ENCODE results near the gene PRKN. TPM values are rescaled to one million over a fixed set of nuclear protein-coding genes. Genes with fewer than 3 reads are reported as not detected.

PRKN gene
- total RNA-seq, 1 donor: 6.1 TPM

DNA sequence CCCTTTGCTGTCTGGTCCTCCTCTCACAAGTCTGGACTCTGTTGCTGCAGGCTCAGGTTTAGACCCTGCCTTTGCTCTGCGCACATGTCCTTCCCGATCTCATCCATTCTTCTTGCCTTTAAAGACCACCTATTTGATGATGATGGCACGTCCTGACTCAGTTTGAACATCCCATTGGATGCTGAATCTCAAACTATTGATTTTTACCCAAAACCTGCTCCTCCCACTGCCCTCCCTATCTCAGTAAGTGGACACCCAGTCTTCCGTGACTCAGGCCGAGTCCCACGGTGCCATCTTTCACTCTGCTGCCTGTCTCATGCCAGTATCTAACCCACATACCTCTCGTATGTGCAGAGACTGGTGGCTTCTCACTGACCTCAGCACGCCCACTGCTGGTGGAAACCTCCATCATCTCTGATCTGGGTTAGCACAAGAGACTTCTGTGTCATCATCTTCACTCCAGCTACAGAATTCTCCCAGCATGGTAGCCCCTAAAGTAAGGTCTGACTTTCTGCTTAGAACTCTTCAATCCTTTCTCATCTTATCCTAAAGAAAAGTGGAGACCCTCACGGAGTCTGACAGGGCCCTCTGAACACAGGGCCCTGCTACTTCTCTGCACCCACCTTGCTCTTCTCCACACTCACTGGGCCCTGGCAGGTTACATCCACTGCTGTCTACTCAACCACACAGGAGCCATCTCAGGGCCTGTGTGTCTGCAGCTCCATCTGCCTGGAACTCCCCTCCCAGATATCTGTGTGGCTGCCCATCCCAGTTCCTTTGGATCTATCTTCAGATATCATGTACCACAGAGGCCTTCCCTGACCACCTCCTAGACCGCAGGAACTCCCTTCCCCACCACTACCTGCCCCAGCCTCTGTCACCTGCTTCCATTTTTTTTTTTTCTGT is 1066.6 kb downstream of the PRKN start:
- Histone ChIP-seq H3K4me3 (ENCODE audit: low read length) (no peak overlapping the region), H3K9me3 (ENCODE audit: low read depth, low read length) (no peaks in the 10 kb centered on the region), H3K4me1 (ENCODE audit: insufficient read depth, low read length) (no peaks in the 10 kb centered on the region), H3K27me3 (ENCODE audit: insufficient read depth, low read length) (no peaks in the 10 kb centered on the region)

DNA sequence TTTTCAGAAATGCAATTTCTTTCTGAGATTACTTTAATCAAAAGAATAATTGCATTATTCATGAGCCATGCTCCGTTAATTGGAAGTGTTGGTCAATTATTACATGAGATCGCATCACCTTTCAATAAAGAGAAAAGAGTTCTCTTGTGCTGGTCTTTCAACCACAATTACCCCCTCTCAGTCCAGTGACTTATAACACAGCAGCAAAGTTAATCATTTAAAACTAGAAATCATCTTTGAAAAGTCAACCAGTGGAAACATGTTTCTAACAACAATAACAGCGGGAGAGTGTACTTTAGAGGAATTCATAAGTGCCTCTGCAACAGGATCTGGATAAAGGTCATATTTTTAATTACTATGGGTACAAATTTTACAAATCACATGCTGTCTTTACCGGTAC is 1069.4 kb downstream of the PRKN start:
- H3K4me1 ChIP-seq (ENCODE audit: insufficient read depth, low read length): no peaks in the 10 kb centered on the region

DNA sequence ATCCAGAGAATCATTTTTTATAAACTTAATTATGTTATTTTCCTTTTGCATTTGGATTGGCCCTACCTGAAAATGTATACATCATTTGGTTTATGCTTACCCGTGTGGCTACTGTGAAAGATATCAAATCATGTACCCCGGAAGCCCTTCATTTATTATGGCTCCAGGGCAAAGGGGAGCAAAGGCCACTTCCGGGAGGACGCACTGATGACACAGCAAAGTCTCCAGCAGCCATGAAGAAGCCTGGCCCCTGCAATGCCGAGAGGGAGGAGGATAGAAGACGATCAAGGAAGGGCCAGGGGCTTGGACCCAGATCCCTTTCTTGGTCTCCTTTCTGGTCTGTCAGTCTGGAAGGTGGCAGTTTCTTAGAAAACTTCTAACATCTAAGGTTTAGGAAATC is 1073.4 kb downstream of the PRKN start:
- Histone ChIP-seq H3K4me3 (ENCODE audit: low read length) (no peak overlapping the region), H3K4me1 (ENCODE audit: insufficient read depth, low read length) (no peaks in the 10 kb centered on the region), H3K9me3 (ENCODE audit: low read depth, low read length) (no peaks in the 10 kb centered on the region), H3K27me3 (ENCODE audit: insufficient read depth, low read length) (no peaks in the 10 kb centered on the region)

More for the DNA sequence above, 1069.4 kb downstream of the PRKN start:
- Histone ChIP-seq H3K4me3 (ENCODE audit: low read length) (no peak overlapping the region), H3K27me3 (ENCODE audit: insufficient read depth, low read length) (no peaks in the 10 kb centered on the region), H3K9me3 (ENCODE audit: low read depth, low read length) (no peaks in the 10 kb centered on the region)

DNA sequence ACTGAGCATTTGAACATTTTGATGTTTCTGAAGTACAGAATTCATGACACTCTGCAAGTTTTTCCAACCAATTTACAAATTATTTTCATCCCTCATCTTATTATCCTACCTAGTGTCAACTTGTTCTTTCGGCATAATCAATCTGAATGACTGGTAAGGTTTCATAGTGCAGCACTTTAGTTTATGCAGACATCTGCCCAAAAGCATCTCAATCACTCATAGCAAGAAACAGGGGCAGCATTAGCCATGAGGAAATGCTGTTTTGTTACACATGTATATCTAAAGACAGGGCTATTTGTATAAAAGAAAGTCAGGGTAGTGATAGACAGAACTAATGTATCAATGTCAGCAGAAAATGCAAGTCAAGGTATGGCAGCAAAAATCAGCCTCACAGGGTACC is 1075.6 kb downstream of the PRKN start:
- no peaks in the 10 kb centered on the region for H3K9me3 ChIP-seq (ENCODE audit: low read depth, low read length)
- H3K4me3 ChIP-seq (ENCODE audit: low read length): no peak overlapping the region
- no peaks in the 10 kb centered on the region for H3K4me1 ChIP-seq (ENCODE audit: insufficient read depth, low read length)
- no peaks in the 10 kb centered on the region for H3K27me3 ChIP-seq (ENCODE audit: insufficient read depth, low read length)

DNA sequence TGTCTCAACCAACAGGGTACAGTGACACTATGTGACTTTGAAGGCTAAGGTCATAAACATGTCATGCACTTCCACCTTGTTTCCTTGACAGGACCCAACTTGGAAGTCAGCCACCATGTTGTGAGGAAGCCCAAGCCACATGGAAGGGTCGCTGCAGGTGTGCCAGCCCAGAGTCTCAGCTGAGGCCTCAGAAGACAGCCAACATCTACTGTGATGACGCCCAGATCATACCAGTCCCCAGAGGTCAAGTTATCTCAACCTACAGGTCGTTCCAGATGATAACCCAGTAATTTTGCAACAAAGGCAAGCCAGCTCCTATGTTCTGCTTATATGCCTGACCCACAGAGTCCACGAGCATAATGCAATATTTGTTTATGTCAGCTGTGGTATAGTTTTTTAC is 1077.7 kb downstream of the PRKN start:
- Histone ChIP-seq H3K4me1 (ENCODE audit: insufficient read depth, low read length) (no peaks in the 10 kb centered on the region), H3K9me3 (ENCODE audit: low read depth, low read length) (no peaks in the 10 kb centered on the region), H3K27me3 (ENCODE audit: insufficient read depth, low read length) (no peaks in the 10 kb centered on the region), H3K4me3 (ENCODE audit: low read length) (no peak overlapping the region)

DNA sequence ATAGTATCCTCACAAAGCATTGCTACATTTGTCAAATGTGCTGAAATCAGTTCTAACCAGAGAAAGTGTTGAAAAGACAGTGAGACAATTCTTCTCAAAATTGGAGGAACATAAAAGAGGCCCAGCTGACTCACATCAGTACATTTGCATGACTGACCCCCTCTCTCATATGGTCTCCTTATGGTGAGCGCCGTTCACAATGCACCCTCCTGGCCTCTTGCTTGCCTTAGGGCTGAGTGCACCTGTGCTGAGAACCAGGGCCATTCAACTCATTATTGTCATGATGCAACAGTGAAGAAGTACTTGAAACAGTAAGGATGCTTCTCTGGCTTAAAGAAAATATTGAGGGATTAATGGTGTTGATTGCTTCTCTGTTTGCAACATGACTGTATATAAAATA is 1078.5 kb downstream of the PRKN start:
- Histone ChIP-seq H3K27me3 (ENCODE audit: insufficient read depth, low read length) (no peaks in the 10 kb centered on the region), H3K4me3 (ENCODE audit: low read length) (no peak overlapping the region), H3K9me3 (ENCODE audit: low read depth, low read length) (no peaks in the 10 kb centered on the region), H3K4me1 (ENCODE audit: insufficient read depth, low read length) (no peaks in the 10 kb centered on the region)

DNA sequence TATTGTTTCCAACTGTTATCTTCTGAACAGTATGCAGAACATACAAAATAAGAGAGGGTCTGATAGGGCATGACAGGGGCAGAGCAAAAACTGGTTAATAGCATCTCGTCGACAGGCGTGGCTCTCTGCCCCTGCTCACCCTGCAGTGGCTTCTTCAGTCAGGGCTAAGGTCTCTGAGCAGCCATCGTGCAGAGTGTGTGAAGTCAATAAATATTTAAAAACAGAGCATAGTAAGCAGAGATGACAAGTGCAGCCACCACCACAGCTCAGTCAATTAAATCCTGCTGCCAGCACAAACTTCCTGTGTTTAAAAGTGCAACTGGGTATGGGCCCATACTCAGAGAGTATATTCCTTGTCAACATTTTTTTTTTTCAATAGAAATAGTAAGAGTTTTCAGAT is 1080.3 kb downstream of the PRKN start:
- H3K4me3 ChIP-seq (ENCODE audit: low read length): no peak overlapping the region
- no peaks in the 10 kb centered on the region for H3K9me3 ChIP-seq (ENCODE audit: low read depth, low read length)
- H3K27me3 ChIP-seq (ENCODE audit: insufficient read depth, low read length): no peaks in the 10 kb centered on the region
- H3K4me1 ChIP-seq (ENCODE audit: insufficient read depth, low read length): no peaks in the 10 kb centered on the region

GRCh38 chr6:161644521-161644920 is 1083.0 kb downstream of the PRKN start:
- Histone ChIP-seq H3K27me3 (ENCODE audit: insufficient read depth, low read length) (no peaks in the 10 kb centered on the region), H3K4me1 (ENCODE audit: insufficient read depth, low read length) (no peaks in the 10 kb centered on the region), H3K4me3 (ENCODE audit: low read length) (no peak overlapping the region), H3K9me3 (ENCODE audit: low read depth, low read length) (no peaks in the 10 kb centered on the region)

GRCh38 chr6:161641175-161641574 is 1086.4 kb downstream of the PRKN start:
- no peaks in the 10 kb centered on the region for H3K4me1 ChIP-seq (ENCODE audit: insufficient read depth, low read length)
- no peak overlapping the region for H3K4me3 ChIP-seq (ENCODE audit: low read length)
- no peaks in the 10 kb centered on the region for H3K9me3 ChIP-seq (ENCODE audit: low read depth, low read length)
- H3K27me3 ChIP-seq (ENCODE audit: insufficient read depth, low read length): no peaks in the 10 kb centered on the region

DNA sequence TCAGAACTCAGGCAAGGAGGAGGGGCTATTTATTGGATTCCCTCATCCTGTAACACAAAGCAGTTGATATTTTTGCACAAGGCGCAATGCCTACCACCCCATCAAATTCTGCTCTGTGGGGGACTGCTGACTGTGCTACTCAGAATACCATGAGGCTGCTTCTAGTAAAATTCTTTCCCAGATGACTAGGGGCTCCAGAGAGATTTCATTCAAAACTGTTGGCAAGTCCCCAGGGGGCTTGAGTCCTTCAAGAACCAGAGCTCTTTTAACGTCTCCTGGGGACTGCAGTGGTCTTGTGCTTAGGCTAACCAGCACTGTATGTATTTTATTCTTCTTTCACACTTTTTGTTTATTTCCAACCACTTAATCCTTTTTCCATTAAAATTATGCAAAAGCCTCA is 1087.8 kb downstream of the PRKN start:
- Histone ChIP-seq H3K9me3 (ENCODE audit: low read depth, low read length) (no peaks in the 10 kb centered on the region), H3K27me3 (ENCODE audit: insufficient read depth, low read length) (no peaks in the 10 kb centered on the region), H3K4me3 (ENCODE audit: low read length) (no peak overlapping the region), H3K4me1 (ENCODE audit: insufficient read depth, low read length) (no peaks in the 10 kb centered on the region)

- Histone ChIP-seq H3K27me3 (ENCODE audit: insufficient read depth, low read length) (no peaks in the 10 kb centered on the region), H3K4me1 (ENCODE audit: insufficient read depth, low read length) (no peaks in the 10 kb centered on the region), H3K9me3 (ENCODE audit: low read depth, low read length) (no peaks in the 10 kb centered on the region), H3K4me3 (ENCODE audit: low read length) (no peak overlapping the region)
Observed at GRCh38 chr6:161637658-161638057, 1089.9 kb downstream of the PRKN start.

DNA sequence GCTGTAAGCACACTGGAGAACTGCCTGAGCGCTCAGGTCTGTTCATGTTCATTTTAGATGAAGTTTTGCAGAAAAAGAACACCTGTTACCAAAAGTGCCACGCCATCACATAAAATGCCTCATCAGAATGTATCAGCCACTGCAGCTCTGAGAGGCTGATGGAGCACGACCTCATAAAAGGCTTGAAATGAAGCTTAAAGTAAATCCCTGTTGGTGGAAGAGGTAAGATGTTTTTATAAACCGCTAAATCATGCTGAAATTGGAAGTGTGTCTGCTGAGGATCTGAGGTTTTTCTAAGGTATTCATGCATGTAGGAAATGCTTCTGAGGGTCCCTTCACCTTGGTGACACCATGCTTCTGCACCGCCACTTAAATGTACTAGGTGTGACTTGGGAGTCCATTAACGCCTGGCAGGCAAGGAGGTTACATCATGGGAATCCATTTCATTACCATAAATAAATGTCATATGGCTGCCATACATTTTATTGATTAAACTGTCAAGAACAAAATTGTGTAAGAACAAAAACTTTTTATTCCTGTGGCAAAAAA is 1090.6 kb downstream of the PRKN start:
- H3K9me3 ChIP-seq (ENCODE audit: low read depth, low read length): no peaks in the 10 kb centered on the region
- no peaks in the 10 kb centered on the region for H3K4me1 ChIP-seq (ENCODE audit: insufficient read depth, low read length)
- H3K4me3 ChIP-seq (ENCODE audit: low read length): no peak overlapping the region
- H3K27me3 ChIP-seq (ENCODE audit: insufficient read depth, low read length): no peaks in the 10 kb centered on the region

DNA sequence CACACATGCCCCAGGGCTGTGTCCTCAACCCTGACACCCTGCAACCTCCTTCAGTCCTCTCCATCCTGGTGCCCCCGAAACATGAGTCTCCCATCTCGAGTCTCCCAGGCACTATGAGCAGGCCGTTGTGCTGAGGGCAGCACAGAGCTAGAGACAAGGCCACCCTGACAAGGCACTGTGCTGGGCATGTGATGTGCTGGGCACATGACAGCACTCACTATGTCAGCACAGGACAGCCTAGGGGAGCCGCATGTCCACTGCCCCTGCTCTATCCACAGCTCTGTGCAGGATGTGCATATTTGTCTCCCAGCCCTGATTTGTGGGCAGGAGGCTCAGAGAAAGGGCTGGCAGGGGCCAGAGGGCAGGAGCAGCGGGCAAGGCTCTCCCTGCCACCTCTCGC is 1091.6 kb downstream of the PRKN start:
- Histone ChIP-seq H3K4me1 (ENCODE audit: insufficient read depth, low read length) (no peaks in the 10 kb centered on the region), H3K27me3 (ENCODE audit: insufficient read depth, low read length) (no peaks in the 10 kb centered on the region), H3K4me3 (ENCODE audit: low read length) (no peak overlapping the region), H3K9me3 (ENCODE audit: low read depth, low read length) (no peaks in the 10 kb centered on the region)

DNA sequence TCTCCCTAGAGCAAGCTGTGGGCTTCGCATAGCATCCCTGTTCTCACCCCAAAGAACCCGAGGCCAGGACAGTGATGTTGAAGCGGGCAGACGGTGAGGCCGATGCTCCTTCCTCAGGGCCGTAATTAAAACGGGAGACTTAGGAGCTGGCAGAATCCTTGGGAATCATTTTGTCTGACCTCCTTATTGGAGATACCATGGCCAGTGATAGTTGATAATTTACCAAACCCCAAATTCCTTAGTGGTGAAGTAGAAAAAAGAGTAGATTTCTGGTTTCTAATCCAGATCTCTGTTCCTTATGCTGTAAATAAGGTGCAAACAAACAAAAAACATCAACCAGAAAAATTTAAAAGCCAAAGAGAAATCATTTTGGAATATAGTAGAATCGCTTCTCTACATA is 1092.7 kb downstream of the PRKN start:
- Histone ChIP-seq H3K9me3 (ENCODE audit: low read depth, low read length) (no peaks in the 10 kb centered on the region), H3K4me1 (ENCODE audit: insufficient read depth, low read length) (no peaks in the 10 kb centered on the region), H3K4me3 (ENCODE audit: low read length) (no peak overlapping the region), H3K27me3 (ENCODE audit: insufficient read depth, low read length) (no peaks in the 10 kb centered on the region)

GRCh38 chr6:161631676-161632194 is 1095.8 kb downstream of the PRKN start:
- Histone ChIP-seq H3K27me3 (ENCODE audit: insufficient read depth, low read length) (no peaks in the 10 kb centered on the region), H3K4me1 (ENCODE audit: insufficient read depth, low read length) (no peaks in the 10 kb centered on the region), H3K4me3 (ENCODE audit: low read length) (no peak overlapping the region), H3K9me3 (ENCODE audit: low read depth, low read length) (no peaks in the 10 kb centered on the region)

DNA sequence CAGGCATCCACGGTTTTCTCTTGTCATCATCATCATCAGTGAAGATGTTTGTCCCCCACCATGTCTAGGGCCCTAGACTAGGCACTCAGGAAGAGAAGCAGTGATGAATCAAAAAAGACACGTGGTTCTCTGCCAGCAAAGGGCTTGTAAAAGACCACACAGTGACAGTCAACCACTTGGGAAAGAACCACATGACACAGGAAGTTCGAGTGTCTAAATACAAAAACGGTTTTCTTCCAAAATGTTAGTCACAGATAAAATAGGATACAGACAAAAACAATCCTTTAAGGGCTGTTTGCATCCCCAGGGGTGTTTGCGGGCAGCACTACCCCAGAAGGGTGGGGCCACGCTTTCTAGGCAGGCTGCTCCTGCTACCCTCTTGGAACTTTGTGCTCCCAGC is 1096.9 kb downstream of the PRKN start:
- Histone ChIP-seq H3K9me3 (ENCODE audit: low read depth, low read length) (no peaks in the 10 kb centered on the region), H3K4me1 (ENCODE audit: insufficient read depth, low read length) (no peaks in the 10 kb centered on the region), H3K27me3 (ENCODE audit: insufficient read depth, low read length) (no peaks in the 10 kb centered on the region), H3K4me3 (ENCODE audit: low read length) (no peak overlapping the region)
